ENCODE results near the gene SEMA3A.
"Not testable (repeated sequence)": the region's sequence is repeated elsewhere in the genome, so short reads cannot be mapped to it uniquely, and the experiment has no call there.

SEMA3A gene

DNA sequence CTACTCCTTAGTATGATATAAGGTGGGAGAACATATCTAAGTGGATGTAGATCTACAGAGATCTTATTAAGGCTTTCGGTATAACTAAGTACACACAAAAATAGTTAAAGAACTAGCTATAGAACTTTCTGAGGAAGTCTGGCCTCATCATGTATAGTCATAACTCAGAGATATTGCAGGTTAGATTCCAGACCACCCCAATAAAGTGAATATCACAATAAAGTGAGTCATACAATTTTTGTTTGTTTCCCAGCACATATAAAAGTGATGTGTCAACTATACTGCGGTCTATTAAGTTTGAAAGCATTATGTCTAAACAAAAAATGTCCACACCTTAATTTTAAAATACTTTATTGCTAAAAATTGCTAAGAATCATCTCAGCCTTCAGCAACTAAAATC lies 24.7 kb upstream of the SEMA3A start:
- Histone ChIP-seq H3K36me3 (ENCODE audit: insufficient read depth, low read length) (no peaks in the 10 kb centered on the region), H3K27me3 (ENCODE audit: insufficient read depth, low read length) (no peaks in the 10 kb centered on the region), H3K9me3 (ENCODE audit: insufficient read depth, low read depth, low read length) (peaks cover 7% of the 10 kb centered on the region), H3K27ac (ENCODE audit: low read depth, low read length) (no peak overlapping the region), H3K4me3 (ENCODE audit: low read length) (no peak overlapping the region), H3K9ac (ENCODE audit: low read depth, low read length) (no peak overlapping the region), H3K4me1 (ENCODE audit: insufficient read depth, low read length) (peaks cover 3% of the 10 kb centered on the region; the same call in 1 of the 2 replicates)
- WGBS: no CpG with 5 or more reads among the region's 2 CpGs

DNA sequence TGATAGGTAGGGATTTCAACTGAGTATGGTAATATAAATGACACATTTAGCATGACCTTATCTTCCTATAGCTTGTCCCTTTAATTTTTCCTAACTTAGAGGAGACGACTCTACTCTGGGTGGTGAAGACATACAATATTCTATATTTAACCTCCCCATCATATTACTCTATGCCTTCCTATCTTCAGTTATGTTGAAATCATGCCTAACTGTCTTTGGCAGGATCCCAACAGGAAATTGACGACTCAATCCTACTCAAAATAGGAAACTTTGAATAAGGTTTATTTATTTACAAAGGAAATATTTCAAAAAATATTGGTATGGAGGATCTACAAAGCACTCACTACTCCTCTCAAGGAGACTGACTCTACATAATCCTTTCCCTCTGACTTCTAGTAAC lies 24.1 kb upstream of the SEMA3A start:
- no peak overlapping the region for H3K9ac ChIP-seq (ENCODE audit: low read depth, low read length)
- WGBS: 95% methylated on average over 1 of the region's 2 CpGs
- no peak overlapping the region for H3K27ac ChIP-seq (ENCODE audit: low read depth, low read length)
- no peaks in the 10 kb centered on the region for H3K27me3 ChIP-seq (ENCODE audit: insufficient read depth, low read length)
- H3K4me1 ChIP-seq (ENCODE audit: insufficient read depth, low read length): peaks cover 3% of the 10 kb centered on the region; the same call in 1 of the 2 replicates
- peaks cover 7% of the 10 kb centered on the region for H3K9me3 ChIP-seq (ENCODE audit: insufficient read depth, low read depth, low read length)
- no peaks in the 10 kb centered on the region for H3K36me3 ChIP-seq (ENCODE audit: insufficient read depth, low read length)
- H3K4me3 ChIP-seq (ENCODE audit: low read length): no peak overlapping the region

DNA sequence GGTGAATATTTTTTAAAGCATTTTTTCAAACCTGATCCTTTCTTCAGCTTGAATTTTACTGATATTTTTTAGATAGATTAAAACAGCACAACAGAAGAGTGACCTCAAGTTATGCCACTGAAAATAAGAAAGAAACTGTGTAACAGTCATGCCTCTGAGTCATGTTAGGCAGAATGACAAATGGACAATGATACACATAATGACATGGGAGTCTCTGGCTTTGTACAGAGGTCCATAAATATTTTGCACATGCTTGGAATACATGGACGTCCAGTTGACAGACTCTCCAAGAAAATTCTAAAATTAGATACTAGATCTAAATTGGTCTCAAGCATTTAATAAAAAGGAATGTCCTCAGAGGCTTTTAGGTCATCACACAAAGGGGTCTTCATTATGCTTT lies 21.9 kb upstream of the SEMA3A start:
- Histone ChIP-seq H3K9ac (ENCODE audit: low read depth, low read length) (no peak overlapping the region), H3K9me3 (ENCODE audit: insufficient read depth, low read depth, low read length) (peaks cover 7% of the 10 kb centered on the region), H3K36me3 (ENCODE audit: insufficient read depth, low read length) (no peaks in the 10 kb centered on the region), H3K27me3 (ENCODE audit: insufficient read depth, low read length) (no peaks in the 10 kb centered on the region), H3K4me1 (ENCODE audit: insufficient read depth, low read length) (peaks cover 3% of the 10 kb centered on the region; the same call in 1 of the 2 replicates), H3K4me3 (ENCODE audit: low read length) (no peak overlapping the region), H3K27ac (ENCODE audit: low read depth, low read length) (no peak overlapping the region)
- 63% methylated on average over 1 of the region's 1 CpG for WGBS

DNA sequence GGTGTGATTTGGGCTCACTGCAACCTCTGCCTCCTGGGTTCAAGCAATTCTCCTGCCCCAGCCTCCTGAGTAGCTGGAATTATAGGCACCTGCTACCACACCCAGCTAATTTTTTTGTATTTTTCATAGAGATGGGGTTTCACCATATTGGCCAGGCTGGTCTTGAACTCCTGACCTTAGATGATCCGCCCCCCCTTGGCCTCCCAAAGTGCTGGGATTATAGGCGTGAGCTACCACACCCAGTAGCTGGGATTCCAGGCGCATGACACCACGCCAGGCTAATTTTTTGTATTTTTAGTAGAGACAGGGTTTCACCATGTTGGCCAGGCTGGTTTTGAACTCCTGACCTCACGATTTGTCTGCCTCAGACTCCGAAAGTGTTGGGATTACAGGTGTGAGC lies 20.2 kb upstream of the SEMA3A start:
- 93% methylated on average over 6 of the region's 6 CpGs for WGBS

GRCh38 chr7:84210301-84210700 lies 15.7 kb upstream of the SEMA3A start:
- peaks cover 41% of the 10 kb centered on the region for H3K4me1 ChIP-seq (ENCODE audit: insufficient read depth, low read length)
- H3K36me3 ChIP-seq (ENCODE audit: insufficient read depth, low read length): no peaks in the 10 kb centered on the region
- WGBS: 78% methylated on average over 3 of the region's 3 CpGs
- no peak overlapping the region for H3K27ac ChIP-seq (ENCODE audit: low read depth, low read length)
- no peaks in the 10 kb centered on the region for H3K9me3 ChIP-seq (ENCODE audit: insufficient read depth, low read depth, low read length)
- H3K27me3 ChIP-seq (ENCODE audit: insufficient read depth, low read length): no peaks in the 10 kb centered on the region
- no peak overlapping the region for H3K4me3 ChIP-seq (ENCODE audit: low read length)
- no peak overlapping the region for H3K9ac ChIP-seq (ENCODE audit: low read depth, low read length)

More for the DNA sequence above, 20.2 kb upstream of the SEMA3A start:
- not testable (repeated sequence) for H3K9ac ChIP-seq (ENCODE audit: low read depth, low read length); H3K27me3 ChIP-seq (ENCODE audit: insufficient read depth, low read length); H3K27ac ChIP-seq (ENCODE audit: low read depth, low read length); H3K9me3 ChIP-seq (ENCODE audit: insufficient read depth, low read depth, low read length); H3K36me3 ChIP-seq (ENCODE audit: insufficient read depth, low read length); H3K4me3 ChIP-seq (ENCODE audit: low read length)
- peaks cover 14% of the 10 kb centered on the region for H3K4me1 ChIP-seq (ENCODE audit: insufficient read depth, low read length)

DNA sequence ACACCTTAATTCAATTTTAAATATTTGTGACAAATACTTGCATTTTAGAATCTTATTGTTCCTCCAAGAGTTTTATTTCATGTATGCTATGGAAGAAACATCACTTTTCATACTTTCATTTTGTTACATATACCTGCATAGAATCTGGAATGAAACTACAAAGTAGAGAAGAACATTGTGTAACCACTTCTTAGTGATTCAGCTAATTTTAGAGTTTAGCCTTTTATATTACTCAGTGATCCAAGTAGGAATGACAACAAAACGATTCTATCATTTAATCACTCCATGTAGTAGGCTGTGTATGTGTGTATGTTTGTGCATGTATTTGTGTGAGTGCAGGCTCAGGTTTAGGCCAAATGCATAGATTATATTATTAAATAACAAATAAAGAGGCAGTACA lies 14.4 kb upstream of the SEMA3A start:
- WGBS: no CpG with 5 or more reads among the region's 1 CpG
- no peak overlapping the region for H3K9ac ChIP-seq (ENCODE audit: low read depth, low read length)

DNA sequence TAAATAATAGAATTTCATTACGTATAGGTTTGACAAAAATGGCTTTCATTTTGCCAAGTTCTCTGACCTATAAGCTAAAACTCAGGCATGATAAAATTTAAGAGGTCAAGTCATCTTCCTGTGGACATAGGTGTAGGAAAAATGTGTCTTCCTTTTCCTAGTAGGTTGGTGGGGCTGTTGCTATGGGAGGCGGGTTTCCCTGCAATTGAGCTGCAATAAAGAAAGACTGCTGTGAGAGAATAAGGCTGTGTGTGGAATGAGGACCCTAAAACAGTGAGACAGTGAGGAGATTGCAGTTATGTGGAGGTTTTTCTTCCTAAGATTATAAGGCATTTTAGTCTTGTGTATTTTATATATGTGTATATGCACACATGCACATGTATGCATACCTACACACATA lies 13.0 kb upstream of the SEMA3A start:
- Histone ChIP-seq H3K27me3 (ENCODE audit: insufficient read depth, low read length) (no peaks in the 10 kb centered on the region), H3K9ac (ENCODE audit: low read depth, low read length) (no peak overlapping the region), H3K27ac (ENCODE audit: low read depth, low read length) (peak overlapping the region; percentile 84), H3K9me3 (ENCODE audit: insufficient read depth, low read depth, low read length) (no peaks in the 10 kb centered on the region), H3K4me3 (ENCODE audit: low read length) (no peak overlapping the region), H3K36me3 (ENCODE audit: insufficient read depth, low read length) (no peaks in the 10 kb centered on the region), H3K4me1 (ENCODE audit: insufficient read depth, low read length) (peaks cover 60% of the 10 kb centered on the region)
- 44% methylated on average over 2 of the region's 2 CpGs for WGBS

More for the DNA sequence above, 14.4 kb upstream of the SEMA3A start:
- Histone ChIP-seq H3K27me3 (ENCODE audit: insufficient read depth, low read length) (no peaks in the 10 kb centered on the region), H3K4me3 (ENCODE audit: low read length) (no peak overlapping the region), H3K4me1 (ENCODE audit: insufficient read depth, low read length) (peaks cover 54% of the 10 kb centered on the region), H3K9me3 (ENCODE audit: insufficient read depth, low read depth, low read length) (no peaks in the 10 kb centered on the region), H3K36me3 (ENCODE audit: insufficient read depth, low read length) (no peaks in the 10 kb centered on the region), H3K27ac (ENCODE audit: low read depth, low read length) (no peak overlapping the region)

- peak overlapping the region; percentile 84 for H3K27ac ChIP-seq (ENCODE audit: low read depth, low read length)
- H3K36me3 ChIP-seq (ENCODE audit: insufficient read depth, low read length): no peaks in the 10 kb centered on the region
- H3K4me1 ChIP-seq (ENCODE audit: insufficient read depth, low read length): peaks cover 66% of the 10 kb centered on the region
- H3K4me3 ChIP-seq (ENCODE audit: low read length): no peak overlapping the region
- no peaks in the 10 kb centered on the region for H3K9me3 ChIP-seq (ENCODE audit: insufficient read depth, low read depth, low read length)
- 11% methylated on average over 2 of the region's 2 CpGs for WGBS
- no peaks in the 10 kb centered on the region for H3K27me3 ChIP-seq (ENCODE audit: insufficient read depth, low read length)
- H3K9ac ChIP-seq (ENCODE audit: low read depth, low read length): no peak overlapping the region
Observed at GRCh38 chr7:84207025-84207424, 12.4 kb upstream of the SEMA3A start.

DNA sequence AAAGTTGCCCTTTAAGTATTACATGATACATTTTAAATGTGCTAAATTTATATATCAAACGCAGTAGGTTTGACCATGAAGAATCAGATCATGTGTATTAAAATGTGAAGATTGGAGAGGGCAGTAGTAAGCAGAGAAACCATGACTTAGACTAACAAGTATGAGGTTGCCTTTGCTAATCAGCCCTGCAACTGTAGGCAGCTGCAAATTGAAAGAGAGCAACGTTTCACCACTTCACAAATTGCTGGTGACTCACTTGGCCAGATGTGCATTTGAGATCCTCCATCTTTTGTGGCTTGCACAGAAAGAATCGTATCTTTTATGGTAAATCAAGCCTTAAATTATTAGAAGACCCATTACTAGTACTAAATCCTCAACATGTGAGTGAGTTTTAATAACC lies 10.1 kb upstream of the SEMA3A start:
- no peaks in the 10 kb centered on the region for H3K27me3 ChIP-seq (ENCODE audit: insufficient read depth, low read length)
- no peak overlapping the region for H3K4me3 ChIP-seq (ENCODE audit: low read length)
- no peak overlapping the region for H3K9ac ChIP-seq (ENCODE audit: low read depth, low read length)
- H3K9me3 ChIP-seq (ENCODE audit: insufficient read depth, low read depth, low read length): no peaks in the 10 kb centered on the region
- H3K4me1 ChIP-seq (ENCODE audit: insufficient read depth, low read length): peaks cover 79% of the 10 kb centered on the region
- H3K27ac ChIP-seq (ENCODE audit: low read depth, low read length): no peak overlapping the region
- no peaks in the 10 kb centered on the region for H3K36me3 ChIP-seq (ENCODE audit: insufficient read depth, low read length)
- 69% methylated on average over 3 of the region's 3 CpGs for WGBS

DNA sequence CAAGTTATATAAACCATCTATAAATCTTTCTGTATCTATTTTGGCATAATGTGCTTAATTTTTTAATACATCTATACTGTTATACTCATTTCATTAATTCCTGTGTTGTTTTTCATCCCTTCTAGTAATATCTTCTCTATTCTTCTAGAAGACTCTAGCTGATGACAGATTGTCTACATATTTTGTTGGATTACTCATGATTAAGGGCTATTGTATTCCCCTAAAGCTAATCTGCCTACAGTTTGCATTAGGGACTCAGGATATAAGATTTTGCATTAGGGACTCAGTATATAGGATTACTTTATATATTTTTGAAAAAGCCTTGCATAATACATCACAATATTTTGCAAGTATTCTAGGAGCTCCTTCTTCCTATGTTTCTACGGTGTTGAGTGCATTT lies 8.3 kb upstream of the SEMA3A start:
- Histone ChIP-seq H3K9me3 (ENCODE audit: insufficient read depth, low read depth, low read length) (no peaks in the 10 kb centered on the region), H3K9ac (ENCODE audit: low read depth, low read length) (no peak overlapping the region), H3K4me1 (ENCODE audit: insufficient read depth, low read length) (peaks cover 84% of the 10 kb centered on the region), H3K27me3 (ENCODE audit: insufficient read depth, low read length) (no peaks in the 10 kb centered on the region), H3K4me3 (ENCODE audit: low read length) (no peak overlapping the region), H3K36me3 (ENCODE audit: insufficient read depth, low read length) (no peaks in the 10 kb centered on the region), H3K27ac (ENCODE audit: low read depth, low read length) (peak overlapping the region; percentile 36; the same call in 1 of the 2 replicates)
- WGBS: no CpG with 5 or more reads among the region's 1 CpG

GRCh38 chr7:84200859-84201258 lies 6.3 kb upstream of the SEMA3A start:
- H3K4me3 ChIP-seq (ENCODE audit: low read length): peak overlapping the region; percentile 0; the same call in 1 of the 2 replicates
- WGBS: 21% methylated on average over 3 of the region's 3 CpGs
- H3K27me3 ChIP-seq (ENCODE audit: insufficient read depth, low read length): no peaks in the 10 kb centered on the region
- no peak overlapping the region; the same call in 1 of the 2 replicates for H3K9ac ChIP-seq (ENCODE audit: low read depth, low read length)
- H3K4me1 ChIP-seq (ENCODE audit: insufficient read depth, low read length): peaks cover 82% of the 10 kb centered on the region
- H3K36me3 ChIP-seq (ENCODE audit: insufficient read depth, low read length): no peaks in the 10 kb centered on the region
- no peaks in the 10 kb centered on the region for H3K9me3 ChIP-seq (ENCODE audit: insufficient read depth, low read depth, low read length)
- H3K27ac ChIP-seq (ENCODE audit: low read depth, low read length): peak overlapping the region; percentile 90

- H3K27ac ChIP-seq (ENCODE audit: low read depth, low read length): peak overlapping the region; percentile 90
- H3K4me3 ChIP-seq (ENCODE audit: low read length): no peak overlapping the region
- no peaks in the 10 kb centered on the region for H3K9me3 ChIP-seq (ENCODE audit: insufficient read depth, low read depth, low read length)
- H3K9ac ChIP-seq (ENCODE audit: low read depth, low read length): no peak overlapping the region
- no peaks in the 10 kb centered on the region for H3K36me3 ChIP-seq (ENCODE audit: insufficient read depth, low read length)
- WGBS: 38% methylated on average over 2 of the region's 2 CpGs
- H3K4me1 ChIP-seq (ENCODE audit: insufficient read depth, low read length): peaks cover 73% of the 10 kb centered on the region
- no peaks in the 10 kb centered on the region for H3K27me3 ChIP-seq (ENCODE audit: insufficient read depth, low read length)
Observed at GRCh38 chr7:84199216-84199615, 4.6 kb upstream of the SEMA3A start.
